ENCODE results near the gene GPRC5C. TPM values are rescaled to one million over a fixed set of nuclear protein-coding genes. Genes with fewer than 3 reads are reported as not detected.

GPRC5C gene
- total and polyA plus RNA-seq, 2 of the 13 experiments (the other 11 are each of a cell fraction or from before 2014, with no cell fraction given), result 85.6 to 300 TPM

GRCh38 chr17:74430706-74431567 lies 951 bp upstream of the GPRC5C start (continued):
- peak; percentile 54; the same call in 1 of the 2 replicates for TF ChIP-seq ZNF512B (CRISPR knock-in tag; IDR thresholded peaks at IDR 0.05; ENCODE audit: borderline replicate concordance)
- no peak for TF ChIP-seq TRIM22 (IDR thresholded peaks at IDR 0.05)
- no peak for TF ChIP-seq PAWR (CRISPR knock-in tag; IDR thresholded peaks at IDR 0.05; ENCODE audit: borderline replicate concordance)
- no peak for TF ChIP-seq CEBPZ (IDR thresholded peaks at IDR 0.05; ENCODE audit: low read length)
- TF ChIP-seq MYNN (CRISPR knock-in tag; IDR thresholded peaks at IDR 0.05; ENCODE audit: low read depth), result peak; percentile 47
- TF ChIP-seq MLXIP (CRISPR knock-in tag; IDR thresholded peaks at IDR 0.05; ENCODE audit: borderline replicate concordance), result 0 out of 2 replicates have a peak, but pooled peaks have one; percentile 22
- TF ChIP-seq RCOR2 (CRISPR knock-in tag; IDR thresholded peaks at IDR 0.05), result no peak
- TF ChIP-seq SALL2 (CRISPR knock-in tag; IDR thresholded peaks at IDR 0.05), result 0 out of 2 replicates have a peak, but pooled peaks have one; percentile 61
- TF ChIP-seq MAFF (IDR thresholded peaks at IDR 0.05; ENCODE audit: low read depth, low read length), result no peak
- TF ChIP-seq ZNF850 (CRISPR knock-in tag; conservative IDR thresholded peaks at IDR 0.05), result peak; percentile 98
- no peak; the same call in 1 of the 2 replicates for TF ChIP-seq KLF11 (CRISPR knock-in tag; IDR thresholded peaks at IDR 0.05)
- peak; percentile 92 for TF ChIP-seq ZNF12 (CRISPR knock-in tag; IDR thresholded peaks at IDR 0.05)
- peak; percentile 91 for TF ChIP-seq ZNF746 (CRISPR knock-in tag; IDR thresholded peaks at IDR 0.05)
- no peak for TF ChIP-seq ZNF3 (CRISPR knock-in tag; IDR thresholded peaks at IDR 0.05)
- peak; percentile 58; the same call in 1 of the 2 replicates for TF ChIP-seq ZNF639 (CRISPR knock-in tag; conservative IDR thresholded peaks at IDR 0.05)
- TF ChIP-seq CBFB (CRISPR knock-in tag; IDR thresholded peaks at IDR 0.05), result peak; percentile 43; the same call in 1 of the 2 replicates

Measured in HepG2 (cell line).